ENCODE measurements around the gene PTPRG. TPM values are rescaled to one million over a fixed set of nuclear protein-coding genes. Genes with fewer than 3 reads are reported as not detected.

The PTPRG gene
- total and polyA plus RNA-seq, 2 of the 13 experiments (the other 11 are each of a cell fraction or from before 2014, with no cell fraction given), result 8.0 to 25.3 TPM

GRCh38 chr3:61777483-61777882 lies 216.1 kb downstream of the PTPRG start:
- Histone ChIP-seq H3K9ac (ENCODE audit: insufficient read depth, low read depth, low read length) (no peak overlapping the region), H3K27ac (ENCODE audit: extremely low read length, insufficient read depth, low read length) (no peak overlapping the region), H3K9me3 (ENCODE audit: low read length) (no peaks in the 10 kb centered on the region), H3K27me3 (ENCODE audit: control insufficient read depth in 1 of 2, insufficient read depth in 2 of 2, low read length in 2 of 2) (no peaks in the 10 kb centered on the region), H4K20me1 (ENCODE audit: insufficient read depth, low read length) (no peaks in the 10 kb centered on the region), H3K4me2 (ENCODE audit: low read depth, low read length) (no peak overlapping the region), H2AFZ (ENCODE audit: low read length) (no peak overlapping the region), H3K36me3 (replicated peaks in 1 of 2; ENCODE audit: control insufficient read depth in 1 of 2, insufficient read depth in 2 of 2, low read length in 2 of 2) (no peaks in the 10 kb centered on the region), H3K79me2 (ENCODE audit: insufficient read depth, low read length) (no peaks in the 10 kb centered on the region), H3K4me1 (ENCODE audit: insufficient read depth, low read length) (peaks cover 21% of the 10 kb centered on the region), H3K4me3 (replicated peaks in 1 of 3; ENCODE audit: insufficient read depth in 1 of 3, low read depth in 2 of 3, low read length in 3 of 3) (no peak overlapping the region)
- no TSS peak for BruUV-seq (replicated peaks)
- no peak for FAIRE-seq
- no peak for DNase-seq (ENCODE audit: low spot score)
- ChIA-PET CTCF (ENCODE audit: low intra/inter-chr PET ratio, low total read pairs) (no interaction called here), POLR2A (no interaction called here)
- WGBS (ENCODE audit: low lambda C conversion rate), result 94% methylated on average over 6 of the region's 6 CpGs
- in situ Hi-C loops (cut with HindIII; ENCODE audit: extremely low pct_ligation_motif_present, low pct_unique_long_range_greater_than_20kb) (no loop called here), intact Hi-C loops (cut with micrococcal nuclease; ENCODE audit: unreplicated experiment) (no loop called here)
- no peak for ATAC-seq
- TF ChIP-seq TSC22D2 (CRISPR knock-in tag; IDR thresholded peaks at IDR 0.05; ENCODE audit: borderline replicate concordance) (no peak), NR2F2 (IDR thresholded peaks at IDR 0.05; ENCODE audit: borderline replicate concordance, low read depth) (no peak), CBX5 (CRISPR knock-in tag; IDR thresholded peaks at IDR 0.05; ENCODE audit: borderline replicate concordance) (no peak), AHR (CRISPR knock-in tag; IDR thresholded peaks at IDR 0.05) (no peak), THYN1 (CRISPR knock-in tag; IDR thresholded peaks at IDR 0.05; ENCODE audit: borderline replicate concordance, low read depth) (no peak), KLF15 (CRISPR knock-in tag; IDR thresholded peaks at IDR 0.05; ENCODE audit: borderline replicate concordance) (no peak), ZNF354B (CRISPR knock-in tag; IDR thresholded peaks at IDR 0.05) (no peak), ZNF660 (CRISPR knock-in tag; IDR thresholded peaks at IDR 0.05; ENCODE audit: borderline replicate concordance, low read depth) (no peak), POLR2G (IDR thresholded peaks at IDR 0.05; ENCODE audit: low read depth, low read length) (no peak), HCFC1 (IDR thresholded peaks at IDR 0.05; ENCODE audit: low read depth, low read length) (no peak), MTF2 (CRISPR knock-in tag; IDR thresholded peaks at IDR 0.05; ENCODE audit: borderline replicate concordance) (no peak), ZC3H4 (CRISPR knock-in tag; IDR thresholded peaks at IDR 0.05; ENCODE audit: borderline replicate concordance) (no peak), NAIF1 (CRISPR knock-in tag; IDR thresholded peaks at IDR 0.05; ENCODE audit: borderline replicate concordance) (no peak), TFDP2 (CRISPR knock-in tag; IDR thresholded peaks at IDR 0.05) (no peak), ZNF644 (CRISPR knock-in tag; IDR thresholded peaks at IDR 0.05; ENCODE audit: low read depth) (no peak), U2AF2 (IDR thresholded peaks at IDR 0.05; ENCODE audit: low read depth, low read length) (no peak), KDM3A (CRISPR knock-in tag; IDR thresholded peaks at IDR 0.05; ENCODE audit: low read depth) (no peak), ESRRA (CRISPR knock-in tag; IDR thresholded peaks at IDR 0.05; ENCODE audit: low read depth) (no peak), MBNL3 (CRISPR knock-in tag; conservative IDR thresholded peaks at IDR 0.05) (no peak)

All from HepG2 (cell line).